SKM-1 treated with dmso at 0.1 percent for 144 hours (cell line): ENCODE data around the gene PHLPP2.

ENCODE experiments used
- DNase-seq: peaks from one replicate; lab custom pipeline; 2025; ENCODE audit not compliant: unreplicated experiment; lab: John Stamatoyannopoulos, UW

The PHLPP2 gene

DNA sequence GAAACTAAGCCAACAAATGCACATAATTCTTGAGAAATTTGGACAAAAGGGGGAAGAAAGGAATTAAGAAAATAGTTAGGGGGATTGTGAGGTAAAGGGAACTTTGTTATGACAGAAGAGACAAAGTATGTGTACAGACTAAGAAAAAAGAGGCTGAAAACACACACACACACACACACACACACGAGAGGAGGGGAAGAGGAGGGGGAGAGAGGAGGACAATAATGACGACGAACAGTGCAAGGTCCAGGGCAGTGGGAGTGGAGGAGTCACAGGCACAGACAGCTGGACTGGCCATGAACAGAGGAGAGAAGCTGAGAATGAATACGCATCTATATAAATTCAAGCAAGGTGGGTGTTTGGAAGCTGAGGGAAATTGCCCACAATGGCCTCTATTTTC, 54.0 kb downstream of the PHLPP2 start:
- DNase-seq = no peak

DNA sequence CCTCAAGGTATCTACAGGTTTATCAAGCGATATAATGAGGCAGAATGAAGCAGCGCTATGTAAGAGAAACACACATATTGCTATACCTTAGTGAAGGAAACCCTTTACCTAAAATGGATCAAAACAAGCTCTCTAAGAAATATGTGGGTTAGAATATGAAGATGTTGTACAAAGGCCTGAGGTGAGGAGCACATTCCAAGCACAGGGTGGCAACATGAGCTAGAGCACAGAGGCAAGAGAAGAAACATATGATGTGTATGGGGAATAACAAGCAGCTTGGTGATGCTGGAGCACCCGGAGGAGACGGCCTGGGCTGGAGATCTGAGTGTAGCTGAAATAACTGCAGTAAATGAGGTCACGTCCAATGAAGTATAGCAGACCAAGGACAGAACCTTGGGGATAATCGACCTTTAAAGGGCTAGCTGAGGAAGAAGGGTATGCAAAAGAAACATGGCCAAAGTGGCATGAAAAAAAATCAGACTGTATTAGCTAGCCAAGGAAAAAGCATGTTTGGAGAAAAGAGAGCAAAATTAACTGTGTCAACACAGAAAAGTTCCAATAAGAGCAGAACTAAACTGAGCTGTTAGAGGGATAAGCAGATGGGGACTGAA, 54.5 kb downstream of the PHLPP2 start:
- DNase-seq = no peak

DNA sequence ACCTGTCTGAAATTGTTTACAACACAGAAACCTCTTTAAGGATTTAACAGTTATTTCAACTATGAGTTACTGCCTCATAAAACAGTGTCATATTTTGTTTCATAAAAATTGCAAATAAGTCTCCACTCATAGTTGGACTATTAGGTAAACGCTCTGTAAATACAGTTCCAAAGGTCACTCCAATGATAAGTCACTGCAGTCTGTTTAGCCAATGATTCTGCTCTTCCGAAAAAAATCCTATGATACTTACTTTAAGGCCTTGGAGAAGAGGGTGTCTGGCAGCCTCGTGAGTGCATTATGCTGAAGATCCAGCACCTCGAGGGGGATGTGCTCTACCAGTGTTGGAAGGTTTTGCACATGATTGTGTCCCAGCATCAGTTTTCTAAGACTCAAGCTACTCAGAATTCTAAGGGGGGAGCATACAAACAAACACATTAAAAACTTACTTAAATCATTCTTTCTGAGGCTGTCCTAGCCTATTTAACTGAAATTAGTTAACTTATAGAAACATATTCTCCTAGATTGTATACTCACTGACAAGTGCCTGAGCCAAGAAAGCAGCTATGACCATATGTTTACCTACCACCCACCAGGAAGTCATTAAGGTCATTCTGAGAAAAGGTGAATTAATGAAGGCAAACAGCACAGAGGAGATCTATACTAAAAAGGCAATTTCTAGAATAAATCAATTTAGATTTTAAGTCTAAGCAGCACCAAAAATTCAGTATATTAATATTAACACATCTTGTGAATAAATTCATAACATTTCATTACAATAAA, 57.4 kb downstream of the PHLPP2 start:
- DNase-seq = no peak

DNA sequence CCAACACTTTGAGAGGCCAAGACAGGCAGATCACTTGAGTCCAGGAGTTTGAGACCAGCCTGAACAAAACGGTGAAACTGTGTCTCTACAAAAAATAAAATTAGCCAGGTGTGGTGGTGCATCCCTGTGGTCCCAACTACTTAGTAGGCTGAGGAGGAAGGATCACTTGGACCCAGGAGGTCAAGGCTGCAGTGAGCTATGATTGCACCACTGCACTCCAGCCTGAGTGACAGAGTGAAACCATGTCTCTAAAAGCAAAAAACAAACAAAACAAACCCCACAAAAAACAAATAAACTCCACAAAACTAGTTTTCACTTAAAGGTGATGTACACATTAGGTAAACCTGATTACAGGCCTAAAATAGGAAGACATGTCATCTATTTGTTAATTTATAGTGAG, 58.2 kb downstream of the PHLPP2 start:
- DNase-seq = no peak

DNA sequence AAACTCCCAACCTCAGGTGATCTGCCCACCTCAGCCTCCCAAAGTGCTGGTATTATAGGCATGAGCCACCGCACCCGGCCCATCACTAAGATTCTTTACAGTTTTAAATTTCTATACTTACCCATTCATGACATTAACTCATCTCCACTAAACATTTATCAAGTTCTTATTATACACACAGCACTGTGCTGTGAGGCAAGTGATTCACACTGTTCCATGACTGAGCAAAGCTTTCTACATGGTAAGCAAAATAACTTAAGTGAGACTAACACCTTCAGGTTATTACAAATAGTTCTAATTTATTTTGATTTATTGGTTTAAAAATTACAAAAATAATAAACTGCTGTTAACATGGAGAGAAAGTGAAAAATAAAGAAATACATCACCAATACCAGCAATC, 65.0 kb downstream of the PHLPP2 start:
- DNase-seq = no peak

DNA sequence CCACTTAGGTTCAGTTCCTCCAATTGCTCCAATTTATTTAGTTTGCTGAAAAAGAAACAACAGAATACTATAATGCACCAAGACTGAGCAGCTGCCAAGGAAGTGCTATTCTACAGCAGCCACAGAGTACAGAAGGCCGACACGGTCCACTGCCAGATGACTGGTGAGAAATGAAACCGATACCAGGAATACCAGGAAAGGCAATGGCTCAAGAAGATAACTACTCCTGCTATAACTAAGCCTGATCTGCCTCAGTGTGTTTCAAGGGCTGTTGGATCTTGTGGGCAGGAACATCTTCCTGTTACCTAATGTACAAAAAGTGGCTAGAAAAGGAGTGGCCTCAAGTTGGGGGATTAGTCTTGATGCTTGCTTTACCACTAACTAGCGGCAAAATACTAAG, 65.7 kb downstream of the PHLPP2 start:
- DNase-seq = no peak

DNA sequence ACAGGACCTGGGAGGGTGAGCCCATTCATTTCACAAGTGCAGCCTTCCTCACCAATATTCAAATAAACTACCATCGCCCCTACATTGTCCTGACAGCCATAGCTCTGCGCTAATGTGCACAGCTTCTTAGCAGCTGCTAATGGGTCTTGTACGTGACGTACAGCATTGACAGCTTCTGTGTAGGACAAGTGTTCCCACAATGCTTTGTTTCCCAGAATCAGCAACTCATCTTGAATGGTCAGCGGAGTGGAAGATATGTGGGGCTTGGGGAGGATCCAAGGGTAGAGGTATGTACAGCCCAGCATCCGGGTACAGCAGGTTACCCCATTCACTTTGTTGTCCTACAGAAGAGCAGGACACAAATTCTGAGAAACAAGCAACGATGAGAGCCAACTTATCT, 74.8 kb downstream of the PHLPP2 start:
- no peak for DNase-seq

DNA sequence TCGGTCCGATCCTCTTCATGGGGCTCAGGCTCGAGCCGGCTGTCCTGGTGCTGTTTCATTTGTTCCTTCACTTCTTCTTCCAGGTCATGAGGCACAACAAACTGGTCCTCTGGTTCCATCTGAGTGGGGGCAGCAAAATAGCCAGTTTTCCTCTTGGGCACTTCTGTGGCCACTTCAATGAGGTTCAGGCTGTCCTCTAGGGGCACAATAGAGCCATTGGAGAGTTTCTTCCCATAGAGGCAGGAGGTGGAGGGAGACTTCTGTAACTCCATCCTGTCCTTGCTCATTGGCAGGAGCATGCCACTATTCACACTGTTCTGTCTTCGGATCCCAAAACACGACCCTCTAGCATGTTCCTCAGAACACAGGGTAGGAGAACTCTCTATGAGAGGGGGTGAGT, 75.6 kb downstream of the PHLPP2 start:
- DNase-seq = no peak

DNA sequence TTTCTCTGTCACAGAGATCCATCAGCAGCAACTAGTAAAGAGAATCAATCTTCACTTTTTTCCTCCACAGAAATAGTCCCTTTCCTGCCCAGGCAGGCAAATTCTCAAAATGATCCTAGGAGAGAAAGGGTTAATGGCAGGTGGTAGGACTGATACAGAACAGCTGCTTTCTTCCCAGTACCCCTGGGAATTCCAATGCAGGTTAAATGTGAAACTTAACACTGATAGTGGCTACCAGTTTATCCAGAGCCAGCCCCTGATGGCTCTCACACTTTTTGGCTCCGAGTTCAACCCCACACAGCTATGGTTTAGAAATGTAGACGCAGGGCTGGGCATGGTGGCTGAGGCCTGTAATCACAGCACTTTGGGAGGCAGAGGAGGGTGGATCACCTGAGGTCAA, 76.3 kb downstream of the PHLPP2 start:
- no peak for DNase-seq

DNA sequence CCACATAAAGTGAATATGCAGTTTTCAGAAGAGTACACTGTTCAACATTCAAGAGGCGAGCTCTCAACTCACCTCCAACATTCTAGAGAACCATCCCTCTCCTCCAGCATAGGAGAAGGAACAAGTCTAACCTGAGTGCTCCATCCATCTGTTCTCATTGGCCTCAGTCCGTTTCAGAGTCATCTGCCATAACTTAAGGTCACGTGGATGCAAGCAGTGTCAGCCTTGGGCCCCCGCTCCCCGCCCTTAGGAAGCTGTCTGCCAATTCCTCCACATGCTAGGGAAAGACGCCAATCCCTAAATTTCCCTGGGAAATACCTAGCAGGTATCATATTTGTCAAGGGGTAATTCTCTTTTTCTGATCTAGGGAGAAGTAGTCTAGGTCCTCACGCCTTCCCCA, 77.1 kb downstream of the PHLPP2 start:
- DNase-seq = no peak

DNA sequence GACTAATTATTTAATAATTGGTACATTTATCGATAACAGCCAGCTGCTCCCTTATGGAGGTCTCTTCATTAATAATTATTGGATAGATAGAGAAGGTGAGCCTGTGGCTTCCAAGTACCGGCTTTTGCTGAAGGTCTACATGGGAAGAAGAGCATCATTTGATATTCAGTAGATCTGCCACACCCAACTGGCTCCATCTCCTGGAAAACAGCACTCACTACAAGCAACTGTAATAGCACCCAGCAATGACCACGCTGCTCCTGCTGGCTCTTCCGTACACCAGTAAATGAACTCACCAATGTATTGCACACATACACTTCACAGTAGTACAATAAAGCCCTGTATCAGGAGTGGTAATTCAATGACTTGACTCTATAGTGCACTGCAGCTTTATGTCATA, 79.1 kb downstream of the PHLPP2 start:
- DNase-seq = peak; percentile 45

DNA sequence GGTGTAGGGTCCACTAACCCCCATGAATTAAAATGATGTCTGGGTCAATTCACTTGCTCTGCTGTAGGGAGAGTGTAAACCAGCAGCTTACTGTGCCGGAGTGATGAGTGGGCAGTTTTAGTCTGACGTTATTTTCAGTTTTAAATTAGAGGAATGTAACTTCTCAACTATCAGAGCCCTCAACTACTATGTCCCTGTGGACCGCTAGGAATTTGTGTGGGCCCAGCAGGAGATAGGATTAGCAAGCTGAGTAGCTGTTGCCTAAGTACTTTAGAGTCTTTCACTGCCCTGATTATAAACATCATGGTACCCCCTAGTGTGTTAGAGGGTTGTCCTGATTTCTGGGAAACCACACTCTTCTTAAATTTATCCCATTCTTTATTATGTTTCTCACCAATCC, 87.1 kb downstream of the PHLPP2 start:
- no peak for DNase-seq

DNA sequence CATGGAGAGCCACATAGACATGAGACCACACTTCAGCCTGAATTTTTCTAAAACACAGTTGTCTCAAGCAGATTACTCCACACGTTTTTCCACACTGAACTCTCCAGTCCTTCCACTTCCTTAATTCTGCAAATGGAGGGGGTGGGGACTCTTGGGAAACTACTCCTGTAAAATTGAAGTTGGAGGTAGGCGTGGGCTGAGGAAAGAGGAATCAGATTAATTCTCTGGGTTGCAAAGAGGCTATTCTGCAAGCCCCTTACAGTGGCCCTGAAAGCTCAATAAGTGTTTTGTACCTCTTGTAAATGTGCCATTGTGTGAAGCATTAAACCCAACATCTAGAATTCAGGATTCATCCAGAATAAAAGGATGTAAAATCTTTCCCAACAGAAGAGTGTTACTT, 88.9 kb downstream of the PHLPP2 start:
- no peak for DNase-seq

DNA sequence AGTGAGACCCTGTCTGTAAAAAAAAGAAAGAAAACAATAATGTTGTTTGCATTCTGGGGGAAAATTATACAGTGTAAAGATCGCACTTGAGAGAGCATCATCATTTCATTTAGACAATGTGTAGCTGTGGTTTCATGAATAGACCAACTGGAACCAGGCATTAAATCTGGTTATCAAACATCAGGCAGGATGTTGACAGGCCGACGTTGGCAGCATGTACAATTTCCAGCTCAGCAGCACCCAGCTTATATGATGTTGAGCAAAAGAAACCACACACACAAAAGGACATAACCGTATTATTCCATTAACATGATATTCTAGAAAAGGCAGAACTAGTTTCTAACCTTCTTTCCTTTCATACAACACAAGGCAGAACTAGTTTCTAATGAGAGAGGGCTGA, 92.7 kb downstream of the PHLPP2 start:
- DNase-seq = no peak

DNA sequence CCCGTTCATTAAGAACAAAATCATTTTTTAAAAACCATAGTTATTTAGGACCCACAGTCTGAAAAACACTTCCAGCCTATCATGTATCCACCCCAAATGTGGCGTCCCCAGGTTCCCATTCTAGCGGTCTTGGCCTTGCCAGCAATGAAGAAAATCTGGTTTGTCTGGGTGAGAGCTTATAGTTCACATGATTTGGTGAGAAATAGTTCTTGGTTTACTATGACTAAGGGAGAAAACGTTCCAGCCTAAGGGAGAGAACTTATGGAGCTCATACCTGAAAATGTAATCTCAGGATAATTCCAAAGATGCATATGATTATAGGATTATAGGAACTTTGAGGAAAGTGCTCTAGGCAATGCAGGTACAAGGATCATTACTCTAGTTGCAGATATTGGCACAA, 93.7 kb downstream of the PHLPP2 start:
- DNase-seq = no peak

DNA sequence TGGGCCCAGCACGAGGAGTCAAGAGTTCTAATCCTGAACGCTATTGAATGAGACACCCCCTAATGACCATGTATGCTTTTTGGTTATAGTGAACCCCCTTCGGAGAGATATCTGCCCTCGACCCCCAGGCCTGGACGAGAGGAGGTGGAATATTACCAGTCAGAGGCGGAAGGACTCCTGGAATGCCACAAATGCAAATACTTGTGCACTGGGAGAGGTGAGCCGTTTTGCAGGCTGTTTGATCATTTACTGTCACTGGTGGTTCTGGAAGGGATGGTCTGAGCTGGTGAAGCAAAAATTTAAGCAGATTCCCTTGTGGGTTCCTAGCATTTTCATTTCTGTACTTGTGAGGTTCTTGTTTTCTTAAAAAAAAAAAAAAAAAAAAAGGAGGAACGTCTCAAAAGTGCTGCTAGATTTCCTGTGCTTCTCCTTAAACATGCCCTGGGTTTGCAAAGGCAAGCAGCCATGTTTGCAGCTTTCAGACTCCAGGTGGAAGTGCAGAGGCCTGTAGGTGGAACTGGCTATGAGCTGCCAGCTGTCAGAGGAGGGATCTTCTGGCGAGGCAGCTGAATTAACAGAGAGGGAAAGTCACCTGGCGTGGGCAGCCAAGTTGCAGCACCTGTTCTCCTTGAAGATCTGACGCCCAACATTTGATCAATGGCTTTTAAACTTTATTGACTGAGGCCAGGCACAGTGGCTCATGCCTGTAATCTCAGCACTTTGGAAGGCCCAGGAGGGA, 95.1 kb downstream of the PHLPP2 start:
- no peak for DNase-seq

DNA sequence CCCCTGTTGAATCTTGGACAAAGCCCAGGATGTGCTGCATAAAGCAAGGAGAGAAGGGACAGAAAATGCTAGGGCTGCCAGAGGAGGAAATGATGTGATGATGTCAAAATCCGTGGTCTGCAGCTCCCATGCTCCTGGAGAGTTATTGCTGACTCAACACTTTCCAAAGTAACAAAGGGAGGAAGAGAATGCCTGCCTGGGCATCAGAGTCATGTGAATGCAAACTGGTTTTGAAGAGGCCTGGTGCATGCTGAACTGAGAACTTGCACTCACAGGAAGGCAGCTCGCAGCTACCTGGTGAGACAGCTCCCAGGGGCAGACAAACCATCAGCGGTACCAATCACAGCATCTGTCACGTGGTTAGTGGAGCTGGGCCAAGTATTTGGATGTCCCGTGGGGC, 95.7 kb downstream of the PHLPP2 start:
- DNase-seq = no peak

DNA sequence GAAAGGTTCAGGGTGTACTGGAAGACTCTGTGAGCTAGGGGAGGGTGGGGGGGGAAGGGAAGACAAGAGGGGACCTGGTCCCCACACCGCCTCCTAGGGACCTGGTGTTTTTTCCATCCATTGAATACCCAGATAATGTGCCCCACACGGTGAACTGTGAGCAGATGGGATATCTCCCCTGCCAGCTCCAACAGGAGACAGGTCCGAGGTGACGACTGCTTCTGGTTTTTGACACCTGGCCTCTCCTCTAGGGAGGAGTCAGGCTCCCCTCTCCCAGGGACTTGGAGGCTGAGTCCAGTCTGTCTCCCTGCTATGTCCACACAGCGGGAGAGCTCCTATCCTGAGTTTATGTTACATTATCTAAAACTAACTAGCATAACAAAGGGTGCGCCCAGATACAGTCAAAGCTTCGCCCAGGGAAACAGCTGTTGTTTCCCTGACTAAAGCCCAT, 96.7 kb downstream of the PHLPP2 start:
- DNase-seq = no peak

DNA sequence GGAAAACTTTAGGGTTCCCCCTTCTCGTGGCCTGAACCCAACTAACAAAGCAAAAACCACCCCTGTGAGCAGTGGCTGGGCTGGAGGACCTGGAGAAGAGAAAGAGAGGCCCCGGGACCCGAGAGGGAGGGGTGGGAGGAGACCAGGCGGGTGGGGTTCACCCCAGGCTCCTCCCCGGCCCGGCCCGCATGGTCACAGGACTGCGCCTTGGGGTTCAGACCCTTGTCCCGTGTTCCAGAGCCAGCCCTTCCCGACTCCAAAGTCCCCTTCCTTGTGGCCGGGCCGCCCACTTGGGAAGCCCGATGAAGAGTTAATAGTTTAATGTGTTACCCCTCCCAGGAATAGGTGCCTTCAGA, 97.7 kb downstream of the PHLPP2 start:
- no peak for DNase-seq

DNA sequence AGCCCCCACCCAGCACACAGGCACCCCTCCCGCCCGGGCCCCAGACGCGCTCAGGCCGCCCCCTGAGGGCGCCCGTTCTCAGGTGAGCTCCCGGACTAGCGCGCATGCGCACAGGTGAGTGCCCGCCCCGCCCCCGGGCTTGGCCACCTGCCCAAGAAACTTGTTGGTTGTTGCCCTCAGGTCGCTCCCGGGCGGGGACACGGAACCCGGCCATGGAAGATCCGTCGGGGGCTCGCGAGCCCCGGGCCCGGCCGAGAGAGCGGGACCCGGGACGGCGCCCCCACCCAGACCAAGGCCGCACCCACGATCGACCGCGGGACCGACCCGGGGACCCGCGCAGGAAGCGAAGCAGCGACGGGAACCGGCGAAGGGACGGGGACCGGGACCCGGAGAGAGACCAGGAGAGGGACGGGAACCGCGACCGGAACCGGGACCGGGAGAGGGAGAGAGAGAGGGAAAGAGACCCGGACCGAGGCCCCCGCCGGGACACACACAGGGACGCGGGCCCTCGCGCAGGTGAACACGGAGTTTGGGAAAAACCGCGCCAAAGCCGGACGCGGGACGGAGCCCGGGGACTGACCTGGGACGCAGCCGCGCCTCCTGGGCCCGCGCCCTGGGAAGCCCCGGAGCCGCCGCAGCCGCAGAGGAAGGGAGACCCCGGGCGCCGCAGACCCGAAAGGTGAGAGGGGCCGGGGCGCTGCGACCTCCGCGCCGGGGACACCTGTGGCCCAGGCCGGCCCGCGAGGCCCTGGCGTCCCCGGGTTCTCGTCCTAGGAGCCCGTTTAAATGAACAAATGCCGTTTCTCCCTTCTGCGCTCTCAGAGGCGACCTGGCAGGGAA, 98.3 kb downstream of the PHLPP2 start, which contains the start of gene MARVELD3:
Gene MARVELD3, plus strand, starts transcription at position 167 of the 840 bp plus-strand sequence. Its CDS starts 46 bp downstream, at position 213.
- DNase-seq = no peak

DNA sequence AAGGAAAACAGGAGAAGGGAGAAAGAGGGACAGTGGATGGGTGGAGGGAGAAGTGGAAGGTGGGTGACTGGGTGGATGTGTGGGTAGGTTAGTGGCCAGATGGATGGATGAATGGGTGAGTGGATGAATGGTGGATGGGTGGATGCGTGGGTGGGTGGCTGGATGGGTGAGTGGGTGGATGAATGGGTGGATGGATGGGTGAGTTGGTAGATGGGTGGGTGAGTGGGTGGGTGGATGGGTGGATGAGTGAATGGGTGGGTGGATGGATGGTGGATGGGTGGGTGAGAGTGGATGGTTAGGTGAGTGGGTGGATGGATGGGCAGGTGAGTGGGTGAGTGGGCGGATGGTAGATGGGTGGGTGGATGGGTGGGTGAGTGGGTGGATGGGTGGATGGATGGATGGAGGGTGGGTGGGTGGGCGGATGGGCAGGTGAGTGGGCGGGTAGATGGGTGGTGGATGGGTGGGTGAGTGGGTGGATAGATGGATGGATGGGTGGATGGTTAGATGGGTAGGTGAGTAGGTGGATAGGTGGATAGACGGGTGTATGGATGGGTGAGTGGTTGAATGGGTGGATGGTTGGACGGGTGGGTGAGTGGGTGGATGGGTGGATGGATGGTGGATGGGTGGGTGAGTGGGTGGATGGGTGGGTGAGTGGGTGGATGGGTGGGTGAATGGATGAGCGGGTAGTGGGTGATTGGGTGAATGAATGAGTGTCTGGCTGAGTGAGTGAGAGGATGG, 99.2 kb downstream of the PHLPP2 start:
- no peak for DNase-seq
